Hippocampal formation (tissue), 2 donors: ENCODE measurements around the gene FOXO6.

Experiments
- DNase-seq, 2 donors: peaks; one replicate each; lab custom pipeline; 2025; lab: John Stamatoyannopoulos, UW

Gene FOXO6

DNA sequence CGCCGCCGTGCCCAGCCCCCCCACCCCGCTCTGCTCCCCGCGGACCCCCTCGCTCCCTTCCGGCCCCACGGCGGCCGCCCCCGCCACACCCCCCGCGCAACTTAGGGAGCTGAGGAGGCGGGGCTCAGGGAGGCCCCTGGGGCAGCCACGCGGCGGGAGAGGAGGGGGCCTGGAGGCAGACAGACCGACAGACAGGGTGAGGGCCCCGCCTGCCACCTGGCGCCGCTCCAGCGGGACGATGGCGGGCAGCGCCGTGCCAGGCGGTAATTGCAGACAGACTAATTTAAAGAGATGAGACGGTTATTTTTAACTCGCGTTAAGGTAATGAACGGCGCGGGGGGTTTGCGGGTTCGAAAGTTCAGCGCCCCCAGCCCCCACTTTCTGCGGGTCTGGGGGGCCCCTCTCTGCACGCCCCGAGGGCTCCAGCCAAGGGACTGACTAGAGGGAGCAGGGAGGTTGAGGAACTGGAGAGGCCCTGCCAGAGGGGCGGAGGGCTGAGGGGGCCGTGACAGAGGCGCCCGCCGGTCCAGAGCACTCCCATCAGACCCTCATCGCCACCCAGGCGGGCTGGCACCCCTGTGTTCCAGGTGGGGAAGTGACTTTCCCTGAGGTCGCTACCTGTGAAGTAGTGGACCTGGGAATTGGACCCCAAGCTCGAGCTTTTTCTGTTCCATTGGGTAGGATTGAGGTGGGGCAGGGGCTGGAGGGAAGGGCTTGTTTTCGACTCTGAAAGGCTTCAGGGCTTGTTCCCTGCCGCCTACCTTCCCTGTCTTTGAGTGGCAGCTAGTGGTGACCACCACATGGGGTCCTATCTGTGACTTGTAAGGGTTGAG, 5.4 kb downstream of the FOXO6 start:
- DNase-seq: no peak

DNA sequence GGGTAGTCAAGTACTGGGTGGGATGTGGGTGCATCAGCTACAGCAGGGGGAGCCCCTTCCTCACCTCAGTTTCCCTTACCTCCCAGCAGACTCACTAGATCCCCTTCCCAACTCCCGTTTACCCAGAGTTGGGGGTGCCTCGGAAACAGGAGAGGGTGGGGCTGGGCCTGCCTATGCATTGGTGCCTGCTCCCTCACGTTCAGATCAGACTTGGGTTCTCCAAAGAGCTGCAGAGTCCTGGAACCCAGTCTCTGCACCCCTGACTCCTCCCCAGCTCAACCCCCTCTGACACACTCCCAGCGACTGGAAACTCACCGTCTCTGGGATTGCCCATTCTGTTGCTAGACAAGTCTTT, 6.0 kb downstream of the FOXO6 start:
- DNase-seq: no peak

DNA sequence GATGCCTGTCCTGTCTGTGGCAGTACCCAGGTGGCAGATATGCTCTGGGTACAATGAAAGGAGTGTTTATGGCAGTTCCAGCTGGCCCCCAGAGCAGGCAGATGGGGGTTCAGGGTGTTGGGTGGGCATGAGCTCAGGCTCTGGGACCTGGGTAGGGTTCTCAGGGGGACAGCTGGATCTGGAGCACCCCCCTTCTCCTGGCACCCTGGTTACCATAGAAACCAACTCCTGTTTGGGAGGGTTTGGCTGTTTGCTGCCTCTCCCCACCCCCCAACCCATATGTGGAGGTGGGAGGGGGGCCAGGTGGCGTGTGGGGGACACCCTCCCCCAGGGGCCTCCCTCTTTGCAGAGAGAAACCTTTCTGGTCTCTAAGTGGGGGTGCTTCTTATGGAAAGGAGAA, 7.1 kb downstream of the FOXO6 start:
- DNase-seq: no peak

DNA sequence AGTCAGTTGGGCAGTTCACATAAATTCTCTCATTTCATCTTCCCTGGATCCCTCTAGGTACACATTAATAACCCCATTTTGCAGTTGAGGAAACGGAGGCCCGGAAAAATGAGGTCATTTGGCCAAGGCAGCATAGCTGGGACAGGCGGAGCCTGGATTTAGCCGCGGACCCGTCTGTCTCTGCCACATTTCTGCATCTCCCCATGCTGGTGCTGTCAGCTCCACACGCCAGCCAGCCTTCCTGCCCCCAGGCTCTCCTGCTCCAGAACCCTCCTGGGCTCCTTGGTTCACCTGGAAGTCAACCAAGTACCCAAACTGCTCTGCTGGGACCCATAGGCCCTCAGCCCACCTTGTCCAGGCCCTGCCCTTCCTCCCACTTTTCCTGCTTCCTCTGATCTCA, 7.6 kb downstream of the FOXO6 start:
- no peak for DNase-seq

DNA sequence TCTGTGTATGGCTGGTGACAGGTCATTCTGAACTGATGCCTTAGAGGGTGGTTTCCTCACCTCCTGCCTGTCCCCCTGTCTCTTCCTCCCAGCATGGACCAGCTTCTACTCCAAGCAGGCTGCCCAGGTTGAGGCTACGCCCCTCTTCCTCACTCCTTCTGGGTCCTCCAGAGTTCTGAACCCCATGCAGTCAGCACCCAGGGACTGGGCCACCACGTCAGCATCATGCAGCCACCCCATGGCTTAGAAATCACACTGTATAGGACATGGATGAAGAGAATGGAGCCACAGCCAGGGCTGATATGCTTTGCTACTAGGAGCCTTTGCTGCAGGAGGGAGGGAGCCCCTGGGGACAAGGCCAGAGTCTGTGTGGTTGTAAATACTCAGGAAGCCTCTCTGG, 8.3 kb downstream of the FOXO6 start:
- no peak for DNase-seq

DNA sequence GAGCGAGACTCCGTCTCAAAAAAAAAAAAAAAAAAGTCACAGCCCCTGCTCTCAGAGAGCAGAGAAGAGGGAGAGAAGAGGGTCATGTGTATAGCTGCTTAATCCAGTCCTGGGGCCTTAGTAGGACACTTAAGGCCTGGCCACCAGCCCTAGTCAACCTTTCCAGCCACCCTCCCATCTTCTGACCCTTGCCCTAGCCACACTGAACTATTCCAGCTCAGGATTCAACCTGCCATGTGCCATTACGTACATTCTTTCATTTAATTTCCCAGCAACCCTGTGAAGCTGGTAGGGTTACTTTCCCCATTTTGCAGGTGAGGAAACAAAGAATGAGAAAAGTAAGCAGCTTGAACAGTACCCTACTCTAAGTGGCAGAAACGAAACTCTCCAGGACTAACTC, 9.0 kb downstream of the FOXO6 start:
- no peak for DNase-seq

DNA sequence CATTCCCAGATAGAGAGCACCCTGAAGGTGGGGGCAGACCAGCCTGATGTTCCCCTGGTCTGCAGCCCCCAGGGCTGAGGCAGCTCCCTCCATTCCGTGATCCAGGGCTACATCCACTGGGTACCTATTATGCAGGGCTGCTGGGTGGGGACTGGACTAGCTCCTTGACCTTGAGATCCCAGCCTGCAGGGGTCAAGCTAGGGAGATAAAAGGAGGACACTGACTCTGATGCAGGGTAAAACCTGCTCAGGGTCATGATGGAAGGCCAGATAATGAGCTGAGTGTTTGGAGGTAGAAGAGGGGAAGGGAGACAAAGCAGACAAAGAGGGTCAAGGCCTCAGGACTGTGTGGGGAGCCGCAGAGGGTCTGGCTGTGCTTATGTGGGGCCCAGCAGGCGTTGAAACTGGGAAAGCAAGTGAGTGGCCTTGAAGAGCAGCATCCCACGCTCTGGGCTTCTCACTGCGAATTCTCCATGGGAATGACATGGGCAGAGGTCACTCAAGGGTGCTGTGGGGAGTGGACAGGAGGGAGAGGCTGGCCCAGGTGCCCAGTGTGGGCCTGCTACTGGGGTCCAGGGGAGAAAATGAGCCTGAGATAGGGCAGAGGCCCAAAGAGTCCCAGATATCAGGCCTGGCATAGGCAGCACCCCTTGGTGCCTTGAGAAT, 9.7 kb downstream of the FOXO6 start:
- DNase-seq: no peak

DNA sequence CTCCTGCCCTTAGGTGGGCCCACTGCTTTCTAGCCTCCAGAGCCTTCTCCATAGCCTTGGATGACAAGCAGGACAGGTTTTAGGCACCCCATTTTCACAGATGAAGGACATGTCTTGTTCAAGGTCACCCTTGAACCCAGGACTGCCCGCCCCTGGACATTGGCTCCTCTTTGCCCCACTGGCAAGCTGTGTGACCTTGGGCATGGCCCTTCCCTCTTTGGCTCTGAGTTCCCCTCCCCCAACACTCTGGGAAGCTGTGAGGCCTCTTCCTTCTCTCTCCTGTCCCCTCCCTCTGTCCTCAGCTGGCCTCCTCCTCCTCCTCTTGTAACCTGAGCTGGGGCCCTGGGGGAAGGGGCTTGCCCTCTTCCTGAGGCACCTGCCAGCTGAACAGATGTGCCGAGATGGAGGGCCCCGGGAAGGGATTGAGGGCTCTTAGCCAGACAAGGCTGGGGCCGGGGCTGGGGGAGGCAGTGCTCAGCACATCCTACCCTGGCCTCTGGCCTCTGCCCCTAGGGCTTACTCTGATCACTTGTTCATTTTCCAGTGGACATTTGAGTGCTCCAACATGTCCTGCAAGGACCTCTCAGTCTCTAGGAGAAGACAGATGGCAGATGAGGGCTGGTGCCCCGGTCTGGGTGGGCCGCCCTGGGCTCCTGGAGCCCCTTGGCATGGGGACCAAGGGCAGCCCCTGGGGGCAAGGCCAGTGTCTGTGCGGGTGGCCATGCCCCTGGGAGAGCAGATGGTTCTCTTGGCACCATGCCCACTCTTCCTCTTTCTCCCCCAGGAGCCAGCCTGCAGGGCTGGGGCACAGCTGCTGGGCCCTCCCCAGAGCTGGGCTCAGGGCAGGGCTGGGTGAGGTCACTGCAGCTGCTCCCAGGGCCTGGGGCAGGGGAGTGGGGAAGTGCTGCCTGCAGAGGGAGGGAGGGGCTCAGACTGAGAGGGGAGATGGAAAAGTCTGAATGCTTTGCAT, 10.7 kb downstream of the FOXO6 start:
- peak; percentile 37 to 56 for DNase-seq

DNA sequence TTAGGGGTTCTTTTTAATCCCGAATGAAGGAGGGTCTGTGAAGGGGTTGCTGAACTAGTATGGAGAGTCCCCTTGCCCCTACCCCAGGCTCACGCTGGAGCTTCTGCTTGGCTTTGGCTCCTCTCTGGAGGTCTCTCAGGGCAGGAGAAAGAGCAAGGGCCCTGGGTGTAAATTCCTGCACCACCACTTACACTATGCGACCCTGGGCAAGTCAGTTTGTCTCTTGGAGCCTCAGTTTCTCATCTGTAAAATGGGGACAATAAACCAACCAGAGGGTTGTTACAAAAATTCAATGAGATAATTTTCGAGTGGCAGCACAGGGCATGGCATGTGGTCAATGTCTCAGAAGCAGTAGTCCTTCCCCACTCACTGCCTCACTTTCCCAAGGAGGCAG, 11.4 kb downstream of the FOXO6 start:
- DNase-seq: no peak

DNA sequence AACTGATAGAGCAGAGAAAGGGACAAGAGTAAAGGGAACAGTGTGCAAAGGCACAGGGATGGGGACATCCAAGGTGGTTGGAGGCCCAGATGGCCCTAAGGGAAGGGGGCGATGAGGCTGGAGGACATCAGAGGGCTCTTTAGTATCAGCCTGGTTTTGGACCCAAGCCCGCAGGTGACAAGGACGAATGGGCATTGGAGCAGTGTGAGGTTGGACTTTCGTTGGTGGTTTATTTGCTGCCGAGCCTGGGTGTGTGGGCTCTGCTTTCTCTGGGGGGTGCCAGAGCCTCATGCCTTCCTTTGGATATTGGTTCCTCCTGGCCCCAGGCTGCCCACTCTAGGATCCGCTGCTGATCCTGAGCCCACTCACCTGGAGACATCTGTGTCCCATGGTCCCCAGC, 12.1 kb downstream of the FOXO6 start:
- no peak for DNase-seq

DNA sequence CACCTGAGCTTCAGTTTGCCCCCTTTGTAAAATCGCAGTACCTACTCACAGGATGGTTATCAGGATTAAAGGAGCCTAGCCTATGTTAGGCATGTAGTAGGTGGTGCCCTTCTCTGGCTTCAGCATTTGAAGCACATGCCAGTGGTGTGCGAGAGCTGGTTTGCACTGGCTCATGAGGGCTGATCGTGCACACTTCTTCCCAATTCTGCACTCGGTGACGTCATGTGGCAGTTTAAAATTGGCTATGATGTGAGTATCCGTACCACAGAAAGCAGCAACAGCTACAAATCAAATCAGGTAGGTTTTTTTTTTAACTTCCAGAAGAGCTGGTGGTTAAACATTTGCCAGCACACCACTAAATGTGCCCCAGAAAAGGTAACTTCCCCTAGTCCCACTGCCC, 13.5 kb downstream of the FOXO6 start:
- no peak for DNase-seq

DNA sequence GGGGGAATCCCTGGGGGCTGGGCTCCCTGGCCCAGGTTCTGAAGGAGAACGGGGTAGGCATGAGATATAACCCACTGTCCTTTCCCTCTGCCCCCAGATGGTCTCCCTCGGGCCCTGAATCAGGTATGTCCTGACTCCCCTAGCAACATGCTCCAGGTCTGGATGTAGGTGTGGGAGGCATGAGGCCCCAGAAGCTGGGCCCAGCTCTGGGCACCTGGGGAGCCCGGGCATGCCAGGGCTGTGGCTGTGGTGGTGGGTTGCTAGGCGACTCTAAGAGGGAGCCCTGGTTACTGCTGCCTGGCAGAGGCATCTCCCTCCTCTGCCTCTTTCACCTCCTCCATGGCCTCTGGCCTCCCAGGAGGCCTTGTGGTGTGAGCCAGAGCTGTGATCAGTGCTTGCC, 16.2 kb downstream of the FOXO6 start:
- no peak for DNase-seq

DNA sequence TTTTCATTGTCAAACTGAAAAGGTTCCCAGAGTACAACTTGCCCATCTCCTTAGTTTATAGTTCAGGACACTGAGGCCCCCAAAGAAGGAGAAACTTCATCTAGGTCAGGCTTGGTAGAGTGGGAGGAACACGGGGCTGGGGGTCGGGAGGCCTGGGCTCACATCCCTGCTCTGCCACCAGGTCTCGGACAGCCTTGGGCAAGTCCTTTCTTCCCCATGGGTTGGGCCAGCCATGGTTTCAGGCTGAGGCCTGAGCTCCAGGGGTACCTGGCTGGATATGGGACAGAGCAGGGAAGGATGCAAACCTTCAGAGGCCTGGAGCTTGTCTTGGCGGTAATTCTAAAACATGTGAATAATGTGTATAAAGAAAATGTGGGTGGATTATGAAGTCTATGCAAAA, 17.0 kb downstream of the FOXO6 start:
- DNase-seq: no peak

DNA sequence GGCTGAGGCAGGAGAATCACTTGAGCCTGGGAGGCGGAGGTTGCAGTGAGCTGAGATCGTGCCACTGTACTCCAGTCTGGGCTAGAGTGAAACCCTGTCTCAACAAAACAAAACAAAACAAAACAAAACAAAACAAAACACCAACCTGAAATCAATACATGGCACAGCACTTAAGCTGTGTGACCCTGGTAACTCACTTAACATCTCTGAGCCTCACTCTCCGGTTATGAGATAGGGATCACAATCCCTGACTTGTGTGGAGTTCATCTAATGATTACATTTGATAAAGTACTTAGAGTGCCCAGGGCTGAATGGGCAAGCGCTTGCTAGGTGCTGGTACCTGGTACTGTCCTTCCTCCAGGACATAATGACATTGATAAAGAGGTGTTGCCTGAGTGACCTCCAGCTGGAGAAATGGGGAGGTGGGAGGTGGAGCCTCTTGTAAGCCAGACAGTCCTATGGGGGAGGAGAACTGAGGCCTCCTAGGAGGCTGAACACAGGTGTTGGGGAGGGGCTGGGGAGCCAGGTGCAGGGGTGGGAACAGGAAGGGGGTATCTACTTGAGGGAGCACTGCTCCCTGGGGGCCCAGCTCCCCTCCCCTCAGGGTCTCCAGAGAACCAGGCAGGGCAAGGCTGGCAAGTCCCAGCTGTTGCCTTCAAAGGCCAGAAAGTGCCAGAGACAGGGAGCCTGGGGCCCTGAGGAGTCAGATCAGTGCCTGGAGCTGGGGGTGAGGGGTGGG, 17.9 kb downstream of the FOXO6 start:
- DNase-seq: no peak

DNA sequence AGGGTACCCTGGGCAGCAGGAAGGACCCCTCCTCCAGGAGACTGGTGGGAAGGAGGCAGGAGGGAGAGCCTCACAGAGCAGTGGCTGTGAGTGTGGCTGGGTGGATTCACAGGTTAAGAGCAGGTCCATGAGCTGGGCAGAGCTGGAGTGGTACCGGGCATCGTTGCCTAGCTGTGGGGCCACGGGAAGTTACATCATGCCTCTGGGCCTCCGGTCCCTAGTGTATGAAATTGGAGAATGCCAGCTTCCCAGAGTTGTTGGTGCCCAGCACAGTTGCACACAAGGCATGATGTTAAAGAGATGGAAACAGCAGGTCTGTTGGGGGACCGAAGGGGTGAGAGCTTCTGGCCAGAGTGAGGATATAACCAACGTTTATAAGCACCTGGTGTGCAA, 18.5 kb downstream of the FOXO6 start:
- no peak for DNase-seq

DNA sequence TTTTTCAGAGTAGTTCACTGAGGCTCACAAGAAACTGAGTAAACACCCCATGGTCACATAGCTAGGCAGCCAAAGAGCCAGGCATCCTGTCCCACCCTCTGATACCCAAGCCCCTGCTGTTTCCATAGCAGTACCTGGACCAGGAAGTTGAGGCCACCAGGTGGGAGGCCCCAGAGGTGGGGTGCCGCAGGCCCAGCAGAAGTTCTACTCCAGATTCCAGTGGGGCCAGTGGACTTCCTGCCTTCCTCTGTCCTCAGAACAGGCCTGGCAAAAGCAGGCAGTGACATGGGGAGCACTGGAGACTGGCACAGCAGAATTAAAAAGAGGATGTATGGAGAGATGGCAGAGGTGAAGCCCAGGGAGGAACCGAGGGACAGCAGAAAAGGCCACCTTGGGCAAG, 19.0 kb downstream of the FOXO6 start:
- DNase-seq: no peak

DNA sequence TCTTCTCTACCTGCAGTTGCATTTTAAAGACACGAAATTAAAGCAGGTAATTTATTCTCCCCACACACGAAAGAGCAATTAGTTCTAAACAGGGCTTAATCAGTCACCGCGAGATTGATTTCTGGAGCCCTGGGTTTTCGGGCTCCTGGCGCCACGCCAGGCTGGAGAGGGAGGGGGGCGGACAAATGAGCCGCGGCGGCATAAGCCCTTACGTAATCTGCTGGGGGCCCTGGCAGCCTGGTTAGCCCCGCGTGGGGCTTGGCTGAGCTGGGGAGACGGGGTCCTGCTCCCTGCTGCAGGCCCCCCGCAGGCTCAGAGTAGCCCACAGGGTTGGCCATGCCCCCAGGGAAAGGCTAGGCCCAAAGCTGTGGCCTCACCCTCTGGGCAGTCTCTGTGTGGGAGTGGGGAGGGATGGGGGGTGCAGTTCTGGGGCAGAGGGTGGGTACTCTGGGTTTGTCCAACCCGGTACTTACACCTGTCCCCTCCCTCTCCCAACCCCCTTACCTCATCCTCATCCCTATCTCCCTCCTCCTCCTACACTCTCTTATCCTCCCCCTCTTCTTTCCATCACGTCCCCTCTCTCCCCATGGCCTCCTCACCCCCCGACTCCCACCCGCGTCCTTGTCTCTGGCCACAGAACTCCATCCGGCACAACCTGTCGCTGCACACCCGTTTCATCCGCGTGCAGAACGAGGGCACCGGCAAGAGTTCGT, 19.9 kb downstream of the FOXO6 start:
- DNase-seq: peak in 1 of 2 donors; percentile 15

DNA sequence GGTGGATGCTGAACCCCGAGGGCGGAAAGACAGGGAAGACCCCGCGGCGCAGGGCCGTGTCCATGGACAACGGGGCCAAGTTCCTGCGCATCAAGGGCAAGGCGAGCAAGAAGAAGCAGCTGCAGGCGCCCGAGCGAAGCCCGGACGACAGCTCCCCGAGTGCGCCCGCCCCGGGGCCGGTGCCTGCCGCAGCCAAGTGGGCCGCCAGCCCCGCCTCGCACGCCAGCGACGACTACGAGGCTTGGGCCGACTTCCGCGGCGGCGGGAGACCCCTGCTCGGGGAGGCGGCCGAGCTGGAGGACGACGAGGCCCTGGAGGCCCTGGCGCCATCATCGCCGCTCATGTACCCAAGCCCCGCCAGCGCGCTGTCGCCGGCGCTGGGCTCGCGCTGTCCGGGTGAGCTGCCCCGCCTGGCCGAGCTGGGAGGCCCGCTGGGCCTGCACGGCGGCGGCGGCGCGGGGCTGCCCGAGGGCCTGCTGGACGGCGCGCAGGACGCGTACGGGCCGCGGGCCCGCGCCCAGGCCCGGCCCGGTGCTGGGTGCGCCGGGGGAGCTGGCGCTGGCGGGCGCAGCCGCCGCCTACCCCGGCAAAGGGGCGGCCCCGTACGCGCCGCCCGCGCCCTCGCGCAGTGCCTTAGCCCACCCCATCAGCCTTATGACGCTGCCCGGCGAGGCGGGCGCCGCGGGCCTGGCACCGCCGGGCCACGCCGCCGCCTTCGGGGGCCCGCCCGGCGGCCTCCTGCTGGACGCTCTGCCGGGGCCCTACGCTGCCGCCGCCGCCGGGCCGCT, 20.7 kb downstream of the FOXO6 start:
- DNase-seq: no peak

DNA sequence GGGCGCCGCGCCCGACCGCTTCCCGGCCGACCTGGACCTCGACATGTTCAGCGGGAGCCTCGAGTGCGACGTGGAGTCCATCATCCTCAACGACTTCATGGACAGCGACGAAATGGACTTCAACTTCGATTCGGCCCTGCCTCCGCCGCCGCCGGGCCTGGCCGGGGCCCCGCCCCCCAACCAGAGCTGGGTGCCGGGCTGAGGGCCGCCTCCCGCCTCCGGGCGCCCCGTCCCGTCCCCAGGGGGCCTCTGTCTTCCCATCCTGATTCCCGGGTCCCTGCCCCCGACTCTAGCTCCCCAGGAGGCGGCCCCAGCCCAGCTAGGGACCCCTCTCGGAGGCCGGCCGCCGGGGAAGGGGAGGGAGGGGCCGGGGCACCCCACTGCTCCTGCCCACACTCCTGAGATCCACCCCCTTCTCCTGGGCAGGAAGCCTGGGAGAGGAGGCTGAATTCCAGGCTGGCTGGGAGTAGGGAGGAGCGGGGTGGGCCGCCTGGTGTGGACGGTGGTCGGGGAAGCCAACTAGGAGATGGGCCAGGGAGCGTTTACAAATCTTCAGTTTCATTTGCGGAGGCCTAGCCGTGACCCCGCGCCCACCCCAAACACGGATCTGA, 21.4 kb downstream of the FOXO6 start:
- DNase-seq: no peak
